HepG2 (cell line): Measurements from ENCODE around the gene SLC27A3. TPM values are rescaled to one million over a fixed set of nuclear protein-coding genes. Genes with fewer than 3 reads are reported as not detected.

Experiments
- AHR ChIP-seq: IDR thresholded peaks from 2 replicates; pipeline ENCODE4 v1.6.1; 2018; ENCODE audit warnings: missing genetic modification reagents, missing compliant biosample characterization
- ELF3 ChIP-seq: IDR thresholded peaks from 2 replicates; pipeline ENCODE4 v1.6.1; 2016; ENCODE audit warnings: missing genetic modification reagents, missing compliant biosample characterization
- GABPA ChIP-seq, 2 experiments: IDR thresholded peaks; 2 replicates each; pipeline ENCODE4 v1.6.1; 2011 to 2016; ENCODE audit warnings: low read depth in 2 of 2, low read length in 1 of 2, missing biosample characterization in 1 of 2, missing genetic modification characterization in 1 of 2
- GABPB1 ChIP-seq: IDR thresholded peaks from 2 replicates; pipeline ENCODE4 v1.6.1; 2016; ENCODE audit warnings: mild to moderate bottlenecking, missing genetic modification reagents, moderate library complexity, missing compliant biosample characterization
- GATA4 ChIP-seq: sonication (generic); IDR thresholded peaks from 2 replicates; pipeline ENCODE4 v1.6.1; 2016; ENCODE audit warnings: antibody characterized with exemption, low read depth, borderline replicate concordance
- GPN1 ChIP-seq: sonication (generic); formaldehyde crosslinking; IDR thresholded peaks from 2 replicates; pipeline ENCODE4 v1.5.1; 2020; ENCODE audit warnings: missing genetic modification reagents, borderline replicate concordance
- HOXA3 ChIP-seq: sonication (generic); formaldehyde crosslinking; IDR thresholded peaks from 2 replicates; pipeline ENCODE4 v1.5.0; 2020; ENCODE audit warnings: missing genetic modification reagents
- JUNB ChIP-seq: sonication (generic); formaldehyde crosslinking; IDR thresholded peaks from 2 replicates; pipeline ENCODE4 v1.8.0; 2022; ENCODE audit warnings: missing genetic modification reagents, mild to moderate bottlenecking, borderline replicate concordance
- MXD4 ChIP-seq: IDR thresholded peaks from 2 replicates; pipeline ENCODE4 v1.6.1; 2016; ENCODE audit warnings: mild to moderate bottlenecking, missing biosample characterization, missing genetic modification reagents
- RFXAP ChIP-seq: sonication (generic); formaldehyde crosslinking; IDR thresholded peaks from 2 replicates; pipeline ENCODE4 v1.4.0; 2020; ENCODE audit warnings: missing genetic modification reagents, borderline replicate concordance
- SP1 ChIP-seq, 2 experiments: fragments of 450-650 bp in 1 of 2; sonication (generic) in 1 of 2; formaldehyde crosslinking in 1 of 2; IDR thresholded peaks; 2 replicates each; pipeline versions ENCODE4 v1.4.0 to v1.6.1; 2016 to 2020; ENCODE audit warnings: missing genetic modification reagents in 1 of 2
- ZBTB4 ChIP-seq: sonication (generic); formaldehyde crosslinking; IDR thresholded peaks from 2 replicates; pipeline ENCODE4 v1.4.0; 2020; ENCODE audit warnings: missing genetic modification reagents, mild to moderate bottlenecking, borderline replicate concordance
- ZBTB42 ChIP-seq: sonication (generic); formaldehyde crosslinking; IDR thresholded peaks from 2 replicates; pipeline ENCODE4 v1.5.0; 2020; ENCODE audit warnings: mild to moderate bottlenecking, missing genetic modification reagents
- ZFP91 ChIP-seq: sonication (generic); formaldehyde crosslinking; IDR thresholded peaks from 2 replicates; pipeline ENCODE4 v1.9.0; 2022; ENCODE audit warnings: missing genetic modification reagents, mild to moderate bottlenecking, borderline replicate concordance
- ZNF160 ChIP-seq: sonication (generic); formaldehyde crosslinking; IDR thresholded peaks from 2 replicates; pipeline ENCODE4 v1.8.0; 2022; ENCODE audit warnings: mild to moderate bottlenecking, inconsistent platforms, missing genetic modification reagents
- ZNF205 ChIP-seq: IDR thresholded peaks from 2 replicates; pipeline ENCODE4 v1.6.1; 2018; ENCODE audit warnings: missing biosample characterization, missing genetic modification reagents
- ZNF263 ChIP-seq: sonication (generic); formaldehyde crosslinking; IDR thresholded peaks from 2 replicates; pipeline ENCODE4 v1.4.0; 2020; ENCODE audit warnings: missing genetic modification reagents
- ZNF432 ChIP-seq: sonication (generic); formaldehyde crosslinking; IDR thresholded peaks from 2 replicates; pipeline ENCODE4 v1.5.0; 2020; ENCODE audit warnings: missing genetic modification reagents, mild to moderate bottlenecking, borderline replicate concordance
- ZNF501 ChIP-seq: sonication (generic); formaldehyde crosslinking; IDR thresholded peaks from 2 replicates; pipeline ENCODE4 v1.5.1; 2020; ENCODE audit warnings: mild to moderate bottlenecking, moderate library complexity, missing genetic modification reagents
- ZNF720 ChIP-seq: sonication (generic); formaldehyde crosslinking; IDR thresholded peaks from 2 replicates; pipeline ENCODE4 v1.4.0; 2020; ENCODE audit warnings: missing genetic modification reagents
- ZNF800 ChIP-seq: sonication (generic); formaldehyde crosslinking; IDR thresholded peaks from 2 replicates; pipeline ENCODE4 v1.4.0; 2020; ENCODE audit warnings: missing genetic modification reagents
- ZNF83 ChIP-seq: sonication (generic); formaldehyde crosslinking; IDR thresholded peaks from 2 replicates; pipeline ENCODE4 v1.4.0; 2020; ENCODE audit warnings: missing genetic modification reagents, mild to moderate bottlenecking, borderline replicate concordance
- ZNF883 ChIP-seq: sonication (generic); formaldehyde crosslinking; IDR thresholded peaks from 2 replicates; pipeline ENCODE4 v1.5.1; 2020; ENCODE audit warnings: mild to moderate bottlenecking, missing genetic modification reagents; ENCODE audit errors: not compliant biosample characterization
- polyA plus RNA-seq, 8 experiments: library from polyadenylated mRNA; depleted of rRNA in 3 of 8; stranded (reverse) in 7 of 8; unstranded in 1 of 8; fragments of >200 nt; fragmentation: Illumina TruSeq in 4 of 8; extraction: Trizol in 4 of 8; gene quantifications; 2 replicates each; pipeline versions ENCODE4 v1.2.1 to v1.2.3, GENCODE V29; 2011 to 2016; ENCODE audit warnings: low read depth in 4 of 8, missing spikeins in 1 of 8, mixed read lengths in 1 of 8; ENCODE audit not compliant: insufficient read depth in 1 of 8
- total RNA-seq, 5 experiments: library from RNA; depleted of rRNA; stranded (reverse); fragments of >200 nt; fragmentation: Illumina TruSeq; extraction: Trizol; gene quantifications; 2 replicates each; pipeline ENCODE4 v1.2.3, GENCODE V29; 2016; ENCODE audit warnings: low read depth in 1 of 5

The SLC27A3 gene
- total and polyA plus RNA-seq, 2 of the 13 experiments (the other 11 are each of a cell fraction or from before 2014, with no cell fraction given): 4.3 to 10.3 TPM

GRCh38 chr1:153727463-153728304, 47.5 kb upstream of the SLC27A3 start, which contains the start of gene INTS3 (continued):
- TF ChIP-seq ZFP91 (0 out of 2 replicates have a peak, but pooled peaks have one; percentile 47), GABPB1 (CRISPR knock-in tag) (peak; percentile 92), ELF3 (CRISPR knock-in tag) (peak; percentile 55), ZNF432 (CRISPR knock-in tag) (no peak), GPN1 (no peak), GATA4 (peak; percentile 40; the same call in 1 of the 2 replicates), ZBTB4 (CRISPR knock-in tag) (0 out of 2 replicates have a peak, but pooled peaks have one; percentile 34), ZNF501 (CRISPR knock-in tag) (no peak), ZNF800 (CRISPR knock-in tag) (no peak), JUNB (CRISPR knock-in tag) (no peak), ZNF720 (CRISPR knock-in tag) (no peak), GABPA (IDR thresholded peaks at IDR 0.05; ENCODE audit: low read depth, low read length) (peak; percentile 78), GABPA (CRISPR knock-in tag; IDR thresholded peaks at IDR 0.05; ENCODE audit: low read depth) (peak; percentile 91), ZNF263 (CRISPR knock-in tag) (peak; percentile 93), ZNF205 (no peak), AHR (CRISPR knock-in tag) (peak; percentile 70; the same call in 1 of the 2 replicates), RFXAP (peak; percentile 96), ZBTB42 (CRISPR knock-in tag) (0 out of 2 replicates have a peak, but pooled peaks have one; percentile 5), ZNF883 (CRISPR knock-in tag) (peak; percentile 92), HOXA3 (CRISPR knock-in tag) (peak; percentile 19; the same call in 1 of the 2 replicates), ZNF83 (CRISPR knock-in tag) (no peak), MXD4 (CRISPR knock-in tag) (peak; percentile 15; the same call in 1 of the 2 replicates), ZNF160 (CRISPR knock-in tag) (no peak), SP1 (IDR thresholded peaks at IDR 0.05) (no peak), SP1 (CRISPR knock-in tag; IDR thresholded peaks at IDR 0.05) (no peak)
